ENCODE measurements around the gene ST3GAL2. TPM values are rescaled to one million over a fixed set of nuclear protein-coding genes. Genes with fewer than 3 reads are reported as not detected.
"Not testable (repeated sequence)": the region's sequence is repeated elsewhere in the genome, so short reads cannot be mapped to it uniquely, and the experiment has no call there.

ST3GAL2 gene
- total and polyA plus RNA-seq, 8 donors = 2.6 to 51.3 (median 11.7) TPM

DNA sequence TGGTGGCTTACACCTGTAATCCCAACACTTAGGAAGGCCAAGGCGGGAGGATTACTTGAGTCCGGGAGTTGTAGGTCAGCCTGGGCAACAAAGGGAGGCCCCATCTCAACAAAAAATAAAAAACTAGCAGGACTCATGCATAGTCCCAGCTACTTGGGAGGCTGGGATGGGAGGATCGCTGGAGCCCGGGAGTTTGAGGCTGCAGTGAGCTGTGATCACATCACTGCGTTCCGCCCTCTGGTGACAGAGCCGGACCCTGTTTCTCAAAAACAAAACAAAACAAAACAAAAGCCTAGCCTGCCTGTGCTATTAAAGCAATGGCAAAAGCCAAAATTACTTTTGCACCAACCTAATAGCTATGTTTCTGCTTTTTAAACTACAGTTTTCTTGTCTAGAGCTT is 17.0 kb upstream of the ST3GAL2 start:
- Histone ChIP-seq H3K36me3 (no peaks in the 10 kb centered on the region), H3K4me3 (peak overlapping the region in 2 of 4 donors; percentile 81 to 99), H3K9me3 (no peaks in the 10 kb centered on the region), H3K27me3 (peaks cover 0 to 3% (median 0%) of the 10 kb centered on the region in 3 donors), H3K4me1 (peaks cover 14 to 33% (median 28%) of the 10 kb centered on the region in 4 donors), H3K27ac (no peak overlapping the region)
- TF ChIP-seq, protein P1, sequence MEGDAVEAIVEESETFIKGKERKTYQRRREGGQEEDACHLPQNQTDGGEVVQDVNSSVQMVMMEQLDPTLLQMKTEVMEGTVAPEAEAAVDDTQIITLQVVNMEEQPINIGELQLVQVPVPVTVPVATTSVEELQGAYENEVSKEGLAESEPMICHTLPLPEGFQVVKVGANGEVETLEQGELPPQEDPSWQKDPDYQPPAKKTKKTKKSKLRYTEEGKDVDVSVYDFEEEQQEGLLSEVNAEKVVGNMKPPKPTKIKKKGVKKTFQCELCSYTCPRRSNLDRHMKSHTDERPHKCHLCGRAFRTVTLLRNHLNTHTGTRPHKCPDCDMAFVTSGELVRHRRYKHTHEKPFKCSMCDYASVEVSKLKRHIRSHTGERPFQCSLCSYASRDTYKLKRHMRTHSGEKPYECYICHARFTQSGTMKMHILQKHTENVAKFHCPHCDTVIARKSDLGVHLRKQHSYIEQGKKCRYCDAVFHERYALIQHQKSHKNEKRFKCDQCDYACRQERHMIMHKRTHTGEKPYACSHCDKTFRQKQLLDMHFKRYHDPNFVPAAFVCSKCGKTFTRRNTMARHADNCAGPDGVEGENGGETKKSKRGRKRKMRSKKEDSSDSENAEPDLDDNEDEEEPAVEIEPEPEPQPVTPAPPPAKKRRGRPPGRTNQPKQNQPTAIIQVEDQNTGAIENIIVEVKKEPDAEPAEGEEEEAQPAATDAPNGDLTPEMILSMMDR (IDR thresholded peaks at IDR 0.05) = no peak
- no peak for DNase-seq
- WGBS, 5 donors = 84 to 90% (median 87%) methylated on average over 7 of the region's 7 CpGs
- intact Hi-C loops (cut with DNase I; ENCODE audit: low total_unique reads) = no loop called here

DNA sequence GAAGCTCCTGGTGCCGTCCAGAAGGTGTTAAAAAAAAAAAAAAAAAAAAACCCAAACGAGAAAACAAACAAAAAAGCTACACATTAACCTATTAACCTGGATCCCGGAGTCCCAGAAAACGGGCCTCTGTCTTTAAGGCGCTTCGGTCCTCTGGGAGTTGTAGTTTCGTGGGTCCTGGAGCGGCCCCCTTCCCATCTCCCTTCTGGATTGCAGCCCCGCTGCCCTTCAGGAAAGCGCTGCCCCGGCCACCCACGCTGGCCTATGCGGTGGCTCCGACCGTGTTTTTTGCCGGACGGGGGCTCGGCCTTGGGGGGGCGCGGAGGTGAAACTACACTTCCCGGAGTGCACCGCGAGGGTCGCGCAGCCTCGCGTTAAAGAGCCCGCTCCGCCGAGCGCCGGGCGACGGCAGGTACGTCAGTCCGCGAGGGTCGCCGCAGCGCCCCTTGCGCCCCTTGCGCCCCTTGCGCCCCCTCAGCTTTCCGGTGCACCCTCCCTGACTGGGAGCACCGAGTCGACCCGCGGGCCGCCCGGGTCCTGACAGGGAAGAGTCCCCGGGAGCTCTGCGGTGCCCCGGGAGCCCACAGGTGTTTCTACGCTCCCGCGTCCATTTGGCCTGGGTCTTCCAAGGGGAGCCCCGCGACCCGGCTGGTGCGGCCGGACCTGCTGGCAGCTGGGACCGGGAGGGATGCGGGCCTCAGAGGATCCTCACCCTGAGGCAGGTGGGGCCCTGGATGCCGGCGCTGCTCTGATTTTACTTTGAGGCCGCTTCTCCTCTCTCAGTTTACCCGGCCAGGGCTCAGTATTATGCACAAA is 15.5 kb upstream of the ST3GAL2 start, which contains the start of gene FCSK:
Gene FCSK, plus strand, starts transcription at position 374 of the 813 bp plus-strand sequence. CDS start 8,596 bp downstream, outside the sequence.
- peaks cover 0 to 9% (median 0%) of the 10 kb centered on the region in 3 donors for H3K27me3 ChIP-seq
- peaks cover 14 to 33% (median 27%) of the 10 kb centered on the region in 4 donors for H3K4me1 ChIP-seq
- H3K36me3 ChIP-seq = no peaks in the 10 kb centered on the region
- H3K4me3 ChIP-seq = peak within 1 kb of the TSS; percentile 81 to 99 (median 93)
- DNase-seq = peak; percentile 64 to 90
- TF ChIP-seq EP300 (IDR thresholded peaks at IDR 0.05) (no peak), POLR2AphosphoS5 (IDR thresholded peaks at IDR 0.05) (peak in 2 of 3 donors; percentile 50 to 65)
- TF ChIP-seq, protein P1 (IDR thresholded peaks at IDR 0.05) = peak in 1 of 7 experiments; percentile 7
- H3K9me3 ChIP-seq = no peaks in the 10 kb centered on the region
- intact Hi-C loops (cut with DNase I; ENCODE audit: low total_unique reads) = no loop called here
- peak within 1 kb of the TSS; percentile 91 to 97 (median 96) for H3K27ac ChIP-seq
- 0 to 1% (median 0%) methylated on average over 12 to 67 of the region's 67 CpGs for WGBS, 5 donors

DNA sequence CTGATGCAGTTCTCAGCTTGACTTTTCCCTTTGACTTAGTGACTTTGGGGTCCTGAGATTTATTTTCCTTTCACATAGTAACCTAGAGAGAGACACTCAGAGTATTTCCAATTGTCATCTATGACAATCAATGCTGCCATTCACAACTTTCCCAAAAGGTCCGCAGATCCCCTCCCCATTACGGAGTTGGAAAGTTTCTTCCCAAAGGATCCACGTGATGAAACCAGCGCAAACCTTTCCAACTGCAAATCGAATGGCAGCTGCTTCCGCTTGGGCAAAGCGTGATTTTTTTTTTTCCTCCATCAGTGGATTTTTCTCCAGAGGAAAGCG is 15.0 kb upstream of the ST3GAL2 start:
- Histone ChIP-seq H3K36me3 (no peaks in the 10 kb centered on the region), H3K27me3 (peaks cover 0 to 9% (median 0%) of the 10 kb centered on the region in 3 donors), H3K27ac (peak overlapping the region in 4 of 5 donors; percentile 91 to 97 (median 96)), H3K4me3 (peak overlapping the region; percentile 81 to 99 (median 93)), H3K9me3 (no peaks in the 10 kb centered on the region), H3K4me1 (peaks cover 14 to 33% (median 27%) of the 10 kb centered on the region in 4 donors)
- WGBS, 5 donors = 0 to 1% (median 0%) methylated on average over 8 of the region's 8 CpGs
- intact Hi-C loops (cut with DNase I; ENCODE audit: low total_unique reads) = no loop called here
- DNase-seq = no peak
- TF ChIP-seq POLR2AphosphoS5 (IDR thresholded peaks at IDR 0.05) = no peak
- TF ChIP-seq, protein P1 (IDR thresholded peaks at IDR 0.05) = no peak
- no peak for TF ChIP-seq EP300 (IDR thresholded peaks at IDR 0.05)
- TF ChIP-seq POLR2A (IDR thresholded peaks at IDR 0.05) = no peak

DNA sequence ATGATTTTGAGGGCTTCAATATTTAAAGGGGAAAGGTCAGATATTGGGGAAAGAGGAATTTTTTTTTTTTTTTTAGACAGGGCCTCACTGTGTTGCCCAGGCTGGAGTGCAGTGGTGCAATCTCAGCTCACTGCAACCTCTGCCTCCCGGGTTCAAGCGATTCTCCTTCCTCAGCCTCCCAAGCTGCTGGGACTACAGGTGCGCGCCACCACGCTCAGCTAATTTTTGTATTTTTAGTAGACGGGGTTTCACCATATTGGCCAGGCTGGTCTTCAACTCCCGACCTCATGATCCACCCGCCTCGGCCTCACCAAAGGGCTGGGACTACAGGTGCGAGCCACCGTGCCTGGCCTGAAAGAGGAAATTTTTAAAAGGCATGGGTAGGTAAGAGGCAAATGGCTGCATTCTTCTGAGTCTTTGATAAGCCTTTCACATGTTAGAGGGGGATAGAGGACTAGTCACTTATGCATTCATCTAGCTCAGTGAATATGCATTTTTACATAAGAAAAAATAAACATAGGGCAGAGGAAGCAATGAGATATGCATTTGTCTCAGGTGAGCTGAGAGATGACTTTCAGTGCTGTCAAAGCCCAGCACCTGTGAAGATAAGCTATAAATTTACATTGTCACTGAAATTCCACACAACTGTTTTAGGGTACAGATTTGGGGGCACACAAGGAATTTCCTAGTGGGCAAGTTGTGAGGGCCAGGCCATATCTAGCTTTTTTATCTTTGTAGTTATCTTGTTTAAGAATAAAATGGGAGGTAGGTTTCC is 14.4 kb upstream of the ST3GAL2 start:
- Histone ChIP-seq H3K36me3 (no peaks in the 10 kb centered on the region), H3K9me3 (no peaks in the 10 kb centered on the region), H3K4me1 (peaks cover 14 to 33% (median 27%) of the 10 kb centered on the region in 4 donors), H3K4me3 (peak overlapping the region; percentile 81 to 99 (median 93)), H3K27ac (peak overlapping the region in 3 of 5 donors; percentile 95 to 97 (median 97)), H3K27me3 (peaks cover 0 to 9% (median 0%) of the 10 kb centered on the region in 3 donors)
- TF ChIP-seq POLR2A (IDR thresholded peaks at IDR 0.05) (no peak), POLR2AphosphoS5 (IDR thresholded peaks at IDR 0.05) (no peak), EP300 (IDR thresholded peaks at IDR 0.05) (no peak)
- TF ChIP-seq, protein P1 (IDR thresholded peaks at IDR 0.05) = no peak
- WGBS, 5 donors = 94 to 96% (median 94%) methylated on average over 11 of the region's 11 CpGs
- no peak for DNase-seq
- intact Hi-C loops (cut with DNase I; ENCODE audit: low total_unique reads) = no loop called here

DNA sequence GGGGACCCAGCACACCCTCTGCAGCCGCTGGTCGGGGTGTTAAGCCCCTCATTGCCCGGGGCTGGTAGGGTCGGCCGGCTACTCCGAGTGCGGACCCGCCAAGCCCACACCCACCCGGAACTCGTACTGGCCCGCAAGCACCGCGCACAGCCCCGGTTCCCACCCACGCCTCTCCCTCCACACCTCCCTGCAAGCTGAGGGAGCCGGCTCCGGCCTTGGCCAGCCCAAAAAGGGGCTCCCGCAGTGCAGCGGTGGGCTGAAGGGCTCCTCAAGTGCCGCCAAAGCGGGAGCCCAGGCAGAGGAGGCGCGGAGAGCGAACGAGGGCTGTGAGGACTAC is 12.1 kb upstream of the ST3GAL2 start:
- H3K36me3 ChIP-seq; H3K27me3 ChIP-seq; H3K27ac ChIP-seq; H3K9me3 ChIP-seq; DNase-seq; intact Hi-C loops (cut with DNase I; ENCODE audit: low total_unique reads): not testable (repeated sequence)
- H3K4me1 ChIP-seq = peaks cover 11 to 22% (median 19%) of the 10 kb centered on the region in 4 donors
- peak overlapping the region in 2 of 4 donors; percentile 14 to 23 for H3K4me3 ChIP-seq
- 47 to 59% (median 54%) methylated on average over 18 to 25 of the region's 25 CpGs for WGBS, 5 donors

DNA sequence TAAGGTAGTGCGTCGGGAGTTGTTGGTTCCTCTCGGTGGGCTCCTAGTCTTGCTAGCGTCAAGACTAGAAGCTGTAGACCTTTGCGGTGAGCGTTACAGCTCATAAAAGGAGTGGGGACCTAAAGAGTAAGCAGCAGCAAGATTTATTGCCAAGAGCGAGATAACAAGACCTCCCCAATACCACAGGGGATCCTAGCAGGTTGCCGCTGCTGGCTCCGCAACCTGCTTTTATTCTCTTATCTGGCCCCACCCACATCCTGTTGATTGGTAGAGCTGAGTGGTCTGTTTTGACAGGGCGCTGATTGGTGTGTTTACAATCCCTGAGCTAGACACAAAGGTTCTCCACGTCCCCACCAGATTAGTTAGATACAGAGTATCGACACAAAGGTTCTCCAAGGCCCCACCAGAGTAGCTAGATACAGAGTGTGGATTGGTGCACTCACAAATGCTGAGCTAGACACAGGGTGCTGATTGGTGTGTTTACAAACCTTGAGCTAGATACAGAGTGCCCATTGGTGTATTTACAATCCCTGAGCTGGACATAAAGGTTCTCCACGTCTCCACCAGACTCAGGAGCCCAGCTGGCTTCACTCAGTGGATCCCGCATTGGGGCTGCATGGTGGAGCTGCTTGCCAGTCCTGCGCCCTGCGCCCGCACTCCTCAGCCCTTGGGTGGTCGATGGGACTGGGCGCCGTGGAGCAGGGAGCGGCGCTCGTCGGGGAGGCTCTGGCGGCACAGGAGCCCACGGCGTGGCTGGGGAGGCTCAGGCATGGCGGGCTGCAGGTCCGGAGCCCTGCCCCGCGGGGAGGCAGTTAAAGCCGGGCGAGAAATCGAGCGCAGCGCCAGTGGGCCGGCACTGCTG is 11.5 kb upstream of the ST3GAL2 start:
- H3K27ac ChIP-seq; H3K9me3 ChIP-seq; H3K36me3 ChIP-seq; H3K27me3 ChIP-seq; DNase-seq; intact Hi-C loops (cut with DNase I; ENCODE audit: low total_unique reads): not testable (repeated sequence)
- H3K4me3 ChIP-seq = peak overlapping the region in 2 of 4 donors; percentile 14 to 23
- 68 to 80% (median 74%) methylated on average over 23 to 37 of the region's 37 CpGs for WGBS, 5 donors
- H3K4me1 ChIP-seq = peaks cover 8 to 16% (median 13%) of the 10 kb centered on the region in 4 donors
